GM12801 (cell line): ENCODE data around the gene KIAA1958.

ENCODE experiments used
- TF ChIP-seq, protein P1 (sequence below): IDR thresholded peaks from one replicate; pipeline ENCODE4 v1.5.1; 2011; ENCODE audit warnings: control low read depth; ENCODE audit not compliant: insufficient read length; ENCODE audit errors: extremely low read depth

KIAA1958 gene

GRCh38 chr9:112705768-112706427 lies 219.3 kb downstream of the KIAA1958 start:
- TF ChIP-seq, protein P1, sequence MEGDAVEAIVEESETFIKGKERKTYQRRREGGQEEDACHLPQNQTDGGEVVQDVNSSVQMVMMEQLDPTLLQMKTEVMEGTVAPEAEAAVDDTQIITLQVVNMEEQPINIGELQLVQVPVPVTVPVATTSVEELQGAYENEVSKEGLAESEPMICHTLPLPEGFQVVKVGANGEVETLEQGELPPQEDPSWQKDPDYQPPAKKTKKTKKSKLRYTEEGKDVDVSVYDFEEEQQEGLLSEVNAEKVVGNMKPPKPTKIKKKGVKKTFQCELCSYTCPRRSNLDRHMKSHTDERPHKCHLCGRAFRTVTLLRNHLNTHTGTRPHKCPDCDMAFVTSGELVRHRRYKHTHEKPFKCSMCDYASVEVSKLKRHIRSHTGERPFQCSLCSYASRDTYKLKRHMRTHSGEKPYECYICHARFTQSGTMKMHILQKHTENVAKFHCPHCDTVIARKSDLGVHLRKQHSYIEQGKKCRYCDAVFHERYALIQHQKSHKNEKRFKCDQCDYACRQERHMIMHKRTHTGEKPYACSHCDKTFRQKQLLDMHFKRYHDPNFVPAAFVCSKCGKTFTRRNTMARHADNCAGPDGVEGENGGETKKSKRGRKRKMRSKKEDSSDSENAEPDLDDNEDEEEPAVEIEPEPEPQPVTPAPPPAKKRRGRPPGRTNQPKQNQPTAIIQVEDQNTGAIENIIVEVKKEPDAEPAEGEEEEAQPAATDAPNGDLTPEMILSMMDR: no peak

DNA sequence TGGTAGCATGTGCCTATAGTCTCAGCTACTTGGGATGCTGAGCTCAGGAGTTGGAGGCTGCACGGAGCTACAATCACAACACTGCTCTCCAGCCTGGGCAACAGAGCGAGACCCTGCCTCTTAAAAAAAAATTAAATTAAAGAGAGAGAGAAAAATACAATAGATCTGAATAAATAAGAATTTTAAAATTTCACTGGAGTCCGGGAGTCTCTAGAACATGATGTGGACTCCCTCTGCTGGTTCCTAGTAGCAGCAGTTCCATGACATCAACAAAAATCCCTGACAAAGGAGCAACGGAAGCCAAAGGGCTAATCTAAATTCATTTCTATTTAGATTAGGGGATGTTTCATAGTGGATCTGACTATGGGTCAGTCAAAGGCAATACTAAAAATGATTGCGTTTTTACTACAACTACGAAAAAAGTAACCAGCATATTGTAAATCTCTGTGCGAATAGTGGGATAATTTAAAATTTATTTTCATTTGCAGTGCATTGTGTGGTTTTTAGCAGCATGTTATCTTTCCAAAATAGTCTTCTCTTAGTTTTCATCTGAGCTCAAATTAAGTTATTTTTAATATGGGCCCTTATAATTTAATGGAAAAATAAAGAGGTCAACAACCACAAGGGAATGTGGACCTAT lies 224.5 kb downstream of the KIAA1958 start:
- TF ChIP-seq, protein P1: no peak

DNA sequence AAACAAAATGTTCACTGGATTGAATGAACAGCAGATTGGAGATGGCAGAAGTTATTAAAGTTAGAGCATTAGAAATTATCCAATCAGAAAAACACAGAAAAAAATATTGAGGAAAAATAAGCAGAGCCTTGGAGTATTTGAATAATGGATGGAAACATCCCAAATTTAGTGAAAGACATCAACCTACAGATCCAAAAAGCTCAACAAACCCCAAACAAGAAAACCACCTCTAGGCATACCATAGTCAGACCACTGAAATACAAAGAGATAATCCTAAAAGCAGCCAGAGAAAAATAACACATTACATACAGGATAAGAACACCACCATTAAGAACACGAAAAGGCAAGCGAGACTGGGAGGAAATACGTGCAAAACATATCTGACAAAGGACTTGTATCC lies 226.1 kb downstream of the KIAA1958 start:
- TF ChIP-seq, protein P1: no peak

DNA sequence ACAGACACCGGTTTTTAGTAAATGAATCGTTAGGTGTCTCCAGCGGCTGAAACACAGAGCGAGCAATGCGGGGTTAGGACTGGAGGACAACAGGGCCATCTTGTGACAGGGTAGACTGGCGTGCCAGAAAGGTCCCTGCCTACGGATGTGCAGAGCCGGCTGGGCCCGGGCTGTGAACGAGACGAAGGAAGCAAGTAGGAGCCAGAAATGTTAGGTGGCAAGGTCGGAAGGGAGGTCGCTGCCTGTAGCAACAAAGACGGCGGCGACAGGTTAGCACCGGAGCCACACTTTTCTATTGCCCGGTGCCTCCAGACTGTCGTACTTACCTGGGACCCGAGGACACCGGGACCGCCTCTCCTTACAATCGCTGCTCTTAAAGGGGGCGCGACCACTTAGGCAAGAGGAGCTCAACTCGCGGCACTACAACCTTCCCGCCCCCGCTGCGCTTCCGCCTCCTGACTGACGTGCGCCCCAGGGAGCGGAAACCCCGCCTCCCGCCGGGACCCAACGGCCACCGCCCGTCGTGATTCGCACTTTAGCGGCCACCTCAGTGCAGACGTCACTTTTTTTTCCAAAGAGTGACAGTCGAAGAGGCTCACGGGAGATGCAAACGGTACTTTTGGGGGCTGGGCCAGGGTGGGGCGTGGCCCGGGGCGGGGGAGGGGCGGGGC lies 231.2 kb downstream of the KIAA1958 start, which contains the start of gene INIP:
INIP (minus strand) TSS at position 457 of the 671 bp plus-strand sequence. CDS start 1,632 bp downstream, outside the sequence.
- TF ChIP-seq, protein P1: no peak
